DOHH2 (cell line): ENCODE data around the gene PIP5K1C.

Source experiments
- H3F3A ChIP-seq: fragments of 200-600 bp; sonication (generic), shearing (Covaris generic); 2 replicates; pipeline ENCODE4 v1.6.0; 2016; ENCODE audit warnings: antibody characterized with exemption, mild to moderate bottlenecking; ENCODE audit not compliant: control insufficient read depth, insufficient read depth
- H3K27ac ChIP-seq: fragments of 200-600 bp; sonication (generic); 2 replicates; pipeline ENCODE4 v1.5.1; 2014; ENCODE audit warnings: low read depth, mild to moderate bottlenecking, low read length, moderate library complexity
- H3K27me3 ChIP-seq: fragments of 200-600 bp; sonication (generic); 2 replicates; pipeline ENCODE4 v1.6.1; 2014; ENCODE audit warnings: mild to moderate bottlenecking, low read length, mixed read lengths; ENCODE audit not compliant: control insufficient read depth
- H3K36me3 ChIP-seq: fragments of 200-600 bp; sonication (generic); 2 replicates; pipeline ENCODE4 v1.6.1; 2014; ENCODE audit warnings: mild to moderate bottlenecking, low read length, moderate library complexity, mixed read lengths; ENCODE audit not compliant: control insufficient read depth
- H3K4me1 ChIP-seq: fragments of 200-600 bp; sonication (generic); 2 replicates; pipeline ENCODE4 v1.6.1; 2014; ENCODE audit warnings: mild to moderate bottlenecking, low read length, mixed read lengths; ENCODE audit not compliant: control insufficient read depth
- H3K4me2 ChIP-seq: fragments of 200-600 bp; sonication (generic); 2 replicates; pipeline ENCODE4 v1.6.0; 2014; ENCODE audit warnings: mild to moderate bottlenecking, low read length, moderate library complexity
- H3K4me3 ChIP-seq: fragments of 200-600 bp; sonication (generic); 2 replicates; pipeline ENCODE4 v1.5.1; 2014; ENCODE audit warnings: mild to moderate bottlenecking, low read length, mixed read lengths
- H3K79me2 ChIP-seq: fragments of 200-600 bp; sonication (generic); 2 replicates; pipeline ENCODE4 v1.6.1; 2014; ENCODE audit warnings: mild to moderate bottlenecking, low read length, mixed read lengths; ENCODE audit not compliant: control insufficient read depth
- H3K9me2 ChIP-seq: fragments of 200-600 bp; sonication (generic); replicated peaks from 2 replicates; pipeline ENCODE4 v1.6.1; 2014; ENCODE audit warnings: mild to moderate bottlenecking, low read length, mixed read lengths; ENCODE audit not compliant: control insufficient read depth
- H3K9me3 ChIP-seq: fragments of 200-600 bp; sonication (generic); 2 replicates; pipeline ENCODE4 v1.6.1; 2014; ENCODE audit warnings: antibody characterized with exemption, low read length, mixed read lengths; ENCODE audit not compliant: control insufficient read depth, insufficient read depth
- H4K20me1 ChIP-seq: fragments of 200-600 bp; sonication (generic); 2 replicates; pipeline ENCODE4 v1.6.0; 2014; ENCODE audit warnings: low read depth, mild to moderate bottlenecking, antibody characterized with exemption, low read length, moderate library complexity; ENCODE audit not compliant: control insufficient read depth, insufficient read depth
- CTCF ChIP-seq: fragments of 200-600 bp; sonication (generic); IDR thresholded peaks from one replicate; pipeline ENCODE4 v1.5.1; 2014; ENCODE audit warnings: antibody characterized with exemption, mild to moderate bottlenecking, low read depth, low read length; ENCODE audit not compliant: poor library complexity, severe bottlenecking
- EZH2phosphoT487 ChIP-seq: fragments of 200-600 bp; sonication (generic); IDR thresholded peaks from 2 replicates; pipeline ENCODE4 v1.6.1; 2017; ENCODE audit warnings: borderline replicate concordance, mild to moderate bottlenecking, antibody characterized with exemption, low read length, moderate library complexity, mixed read lengths

The PIP5K1C gene

GRCh38 chr19:3719868-3720267 lies 19.6 kb upstream of the PIP5K1C start:
- H3K36me3 ChIP-seq, result no peaks in the 10 kb centered on the region
- peaks cover 3% of the 10 kb centered on the region for H3K4me1 ChIP-seq
- H3K4me3 ChIP-seq, result no peak overlapping the region
- no peaks in the 10 kb centered on the region for H3F3A ChIP-seq
- H3K4me2 ChIP-seq, result no peak overlapping the region
- H3K27me3 ChIP-seq, result peaks cover 15% of the 10 kb centered on the region
- no peaks in the 10 kb centered on the region for H3K9me3 ChIP-seq
- no peak overlapping the region for H3K27ac ChIP-seq
- TF ChIP-seq CTCF, result no peak
- TF ChIP-seq EZH2phosphoT487, result no peak
- H3K79me2 ChIP-seq, result no peaks in the 10 kb centered on the region
- no peaks in the 10 kb centered on the region for H4K20me1 ChIP-seq
- H3K9me2 ChIP-seq, result no peaks in the 10 kb centered on the region

- Histone ChIP-seq H3K79me2 (no peaks in the 10 kb centered on the region), H3F3A (no peaks in the 10 kb centered on the region), H3K4me3 (no peak overlapping the region)
Observed at GRCh38 chr19:3716147-3716668, 15.9 kb upstream of the PIP5K1C start.

GRCh38 chr19:3712663-3713611 lies 12.7 kb upstream of the PIP5K1C start:
- Histone ChIP-seq H4K20me1 (no peaks in the 10 kb centered on the region), H3K36me3 (no peaks in the 10 kb centered on the region), H3K9me2 (no peaks in the 10 kb centered on the region), H3K4me3 (no peak overlapping the region), H3K9me3 (no peaks in the 10 kb centered on the region), H3F3A (no peaks in the 10 kb centered on the region), H3K27ac (no peak overlapping the region), H3K4me2 (no peak overlapping the region), H3K79me2 (no peaks in the 10 kb centered on the region), H3K27me3 (peaks cover 6% of the 10 kb centered on the region; the same call in 1 of the 2 replicates), H3K4me1 (no peaks in the 10 kb centered on the region)
- TF ChIP-seq CTCF (no peak), EZH2phosphoT487 (no peak)

More at GRCh38 chr19:3716147-3716668, 15.9 kb upstream of the PIP5K1C start:
- Histone ChIP-seq H3K27ac (no peak overlapping the region), H3K27me3 (peaks cover 6% of the 10 kb centered on the region; the same call in 1 of the 2 replicates), H3K36me3 (no peaks in the 10 kb centered on the region), H3K9me2 (no peaks in the 10 kb centered on the region), H3K4me1 (no peaks in the 10 kb centered on the region), H3K9me3 (no peaks in the 10 kb centered on the region), H4K20me1 (no peaks in the 10 kb centered on the region), H3K4me2 (no peak overlapping the region)
- TF ChIP-seq CTCF (no peak), EZH2phosphoT487 (no peak)
